Endothelial cell of umbilical vein (primary cell): ENCODE measurements around the gene TNFAIP1. TPM values are rescaled to one million over a fixed set of nuclear protein-coding genes. Genes with fewer than 3 reads are reported as not detected.

ENCODE experiments used
- BruUV-seq: library from RNA; stranded (reverse); fragments of 400-500 nt; replicated peaks from 2 replicates; lab custom pipeline; 2021; lab: Mats Ljungman, UMichigan
- CTCF ChIA-PET: fragments of 300-600, 350-600 bp; sonication (Branson Sonifier 250); formaldehyde crosslinking; loops from one replicate; lab custom pipeline; 2021; ENCODE audit warnings: antibody characterized with exemption, inconsistent platforms; lab: Charles Lee
- POLR2A ChIA-PET: fragments of 300-600, 350-600 bp; sonication (Branson Sonifier 250); formaldehyde crosslinking; loops from one replicate; lab custom pipeline; 2021; ENCODE audit warnings: antibody characterized with exemption, inconsistent platforms; lab: Charles Lee
- DNase-seq: peaks from one replicate; pipeline ENCODE4 v3.0.0-alpha.2; 2011; ENCODE audit warnings: low read depth, low spot score
- FAIRE-seq: peaks from 2 replicates; lab custom pipeline; 2011; peaks lifted over from hg19 to GRCh38; lab: Jason Lieb, UNC
- H2AFZ ChIP-seq: 2 replicates; pipeline ENCODE4 v1.6.0; 2012; ENCODE audit warnings: low read depth, low read length, control low read depth, inconsistent platforms
- H3K27ac ChIP-seq: 2 replicates; pipeline ENCODE4 v1.5.1; 2011; ENCODE audit warnings: low read depth, mild to moderate bottlenecking, control low read depth, low read length, moderate library complexity; ENCODE audit not compliant: insufficient read depth
- H3K27me3 ChIP-seq, 2 experiments: 2 replicates each; pipeline versions ENCODE4 v1.6.0 to v1.6.1; 2011; ENCODE audit warnings: low read length in 2 of 2, mixed read lengths in 1 of 2; ENCODE audit not compliant: control insufficient read depth in 2 of 2, insufficient read depth in 2 of 2
- H3K36me3 ChIP-seq, 2 experiments: 2 replicates in 1 of 2; 3 replicates in 1 of 2; pipeline ENCODE4 v1.5.1; 2011; ENCODE audit warnings: low read length in 2 of 2, mild to moderate bottlenecking in 1 of 2, moderate library complexity in 1 of 2; ENCODE audit not compliant: control insufficient read depth in 2 of 2, insufficient read depth in 2 of 2; ENCODE audit errors: extremely low read depth in 1 of 2
- H3K4me1 ChIP-seq: 3 replicates; pipeline ENCODE4 v1.5.1; 2011; ENCODE audit warnings: mild to moderate bottlenecking, low read length; ENCODE audit not compliant: control insufficient read depth, insufficient read depth; ENCODE audit errors: extremely low read depth
- H3K4me2 ChIP-seq: 2 replicates; pipeline ENCODE4 v1.6.1; 2011; ENCODE audit warnings: low read length, control low read depth, mixed read lengths; ENCODE audit not compliant: insufficient read depth
- H3K4me3 ChIP-seq, 3 experiments: fragments of 200-600 bp in 1 of 3; sonication (generic), shearing (Covaris generic) in 1 of 3; replicated peaks in 1 of 3; 2 replicates each; pipeline ENCODE4 v1.5.1; 2011 to 2016; ENCODE audit warnings: control low read depth in 3 of 3, low read length in 3 of 3, mild to moderate bottlenecking in 2 of 3, inconsistent platforms in 1 of 3, low read depth in 1 of 3, moderate library complexity in 1 of 3; ENCODE audit not compliant: insufficient read depth in 1 of 3
- H3K79me2 ChIP-seq: 2 replicates; pipeline ENCODE4 v1.6.0; 2012; ENCODE audit warnings: low read length, inconsistent platforms; ENCODE audit not compliant: control insufficient read depth, insufficient read depth
- H3K9ac ChIP-seq: replicated peaks from 2 replicates; pipeline ENCODE3; 2011; ENCODE audit warnings: low read length, control low read depth; ENCODE audit not compliant: insufficient read depth; ENCODE audit errors: extremely low read depth
- H3K9me1 ChIP-seq: replicated peaks from 3 replicates; pipeline ENCODE4 v1.6.0; 2011; ENCODE audit warnings: mild to moderate bottlenecking, low read length; ENCODE audit not compliant: control insufficient read depth, insufficient read depth; ENCODE audit errors: extremely low read depth
- H3K9me3 ChIP-seq: replicated peaks from 2 replicates; pipeline ENCODE4 v1.5.1; 2012; ENCODE audit warnings: low read length, inconsistent platforms; ENCODE audit not compliant: control insufficient read depth, insufficient read depth
- H4K20me1 ChIP-seq: replicated peaks from 2 replicates; pipeline ENCODE3; 2011; ENCODE audit warnings: mild to moderate bottlenecking, low read length; ENCODE audit not compliant: control insufficient read depth, insufficient read depth; ENCODE audit errors: extremely low read depth
- CTCF ChIP-seq, 2 donors: IDR thresholded peaks; 1 replicate in 1 of 2; 2 replicates in 1 of 2; pipeline ENCODE4 v1.5.1; 2011; ENCODE audit warnings: low read length in 2 of 2, mild to moderate bottlenecking in 2 of 2, moderate library complexity in 2 of 2, control low read depth in 1 of 2, inconsistent platforms in 1 of 2, low read depth in 1 of 2; ENCODE audit not compliant: insufficient read depth in 1 of 2; ENCODE audit errors: extremely low read depth in 1 of 2
- EZH2 ChIP-seq: IDR thresholded peaks from 2 replicates; pipeline ENCODE4 v1.6.1; 2012; ENCODE audit warnings: borderline replicate concordance, low read depth, mild to moderate bottlenecking, moderate library complexity, low read length, inconsistent platforms; ENCODE audit not compliant: severe bottlenecking
- FOS ChIP-seq: IDR thresholded peaks from 2 replicates; pipeline ENCODE4 v1.6.1; 2011; ENCODE audit warnings: mild to moderate bottlenecking, low read length, moderate library complexity, borderline replicate concordance; ENCODE audit not compliant: insufficient read depth
- GATA2 ChIP-seq: IDR thresholded peaks from 2 replicates; pipeline ENCODE4 v1.7.0; 2011; ENCODE audit warnings: low read depth, mild to moderate bottlenecking, moderate library complexity, mixed read lengths, low read length; ENCODE audit not compliant: insufficient read length, insufficient read depth
- JUN ChIP-seq: IDR thresholded peaks from 2 replicates; pipeline ENCODE4 v1.6.1; 2011; ENCODE audit warnings: borderline replicate concordance, low read depth; ENCODE audit not compliant: insufficient read length, insufficient read depth
- MAX ChIP-seq: IDR thresholded peaks from 2 replicates; pipeline ENCODE4 v1.6.1; 2011; ENCODE audit not compliant: insufficient read depth, insufficient read length
- MYC ChIP-seq: IDR thresholded peaks from one replicate; pipeline ENCODE4 v1.6.1; 2011; ENCODE audit warnings: mild to moderate bottlenecking, low read depth, low read length
- POLR2A ChIP-seq: IDR thresholded peaks from 2 replicates; pipeline ENCODE4 v1.6.1; 2012; ENCODE audit warnings: low read depth, mild to moderate bottlenecking, control low read depth, low read length
- POLR2AphosphoS5 ChIP-seq: IDR thresholded peaks from 2 replicates; pipeline ENCODE4 v1.6.1; 2012; ENCODE audit warnings: low read depth, mild to moderate bottlenecking, control low read depth, low read length, moderate library complexity; ENCODE audit not compliant: insufficient read depth
- dilution Hi-C: fragments of 300-500 bp; cut with MboI; formaldehyde crosslinking; loops from one replicate; pipeline ENCODE4 v1.15.0; 2019; ENCODE audit warnings: low sequenced_read_pairs; ENCODE audit not compliant: extremely low pct_ligation_motif_present
- intact Hi-C: fragments of 100-400 bp; cut with micrococcal nuclease; formaldehyde crosslinking; loops from one replicate; pipeline ENCODE4 v1.10.0; 2022
- polyA plus RNA-seq, 4 experiments: library from polyadenylated mRNA; depleted of rRNA in 3 of 4; stranded (reverse) in 3 of 4; unstranded in 1 of 4; fragments of >200 nt; gene quantifications; 2 replicates each; pipeline versions ENCODE4 v1.2.1 to v1.2.3, GENCODE V29; 2011 to 2012; ENCODE audit warnings: missing spikeins in 1 of 4
- total RNA-seq: library from RNA; stranded (reverse); gene quantifications from 2 replicates; pipeline ENCODE4 v1.2.3, GENCODE V29; 2021

The TNFAIP1 gene
- total and polyA plus RNA-seq, 2 donors (not counting 3 experiments of a cell fraction or from before 2014, with no cell fraction given) = 85.7 to 89.6 TPM

- intact Hi-C loops (no loop called here), dilution Hi-C loops (no loop called here)
- H3K9me3 ChIP-seq = no peaks in the 10 kb centered on the region
- TF ChIP-seq FOS (no peak), EZH2 (no peak), POLR2A (no peak), POLR2AphosphoS5 (no peak), MYC (no peak), CTCF (IDR thresholded peaks at IDR 0.05; ENCODE audit: extremely low read depth in 1 of 2, insufficient read depth in 1 of 2, low read depth in 1 of 2, low read length in 2 of 2) (no peak), MAX (no peak), GATA2 (no peak), JUN (no peak)
- no peak overlapping the region for H2AFZ ChIP-seq
- POLR2A ChIA-PET = no interaction called here
- peaks cover 29% of the 10 kb centered on the region for H3K4me1 ChIP-seq
- BruUV-seq = no TSS peak
- peaks cover 40% of the 10 kb centered on the region for H3K79me2 ChIP-seq
- H3K4me3 ChIP-seq = no peak overlapping the region
- H3K27me3 ChIP-seq = no peaks in the 10 kb centered on the region
- no peaks in the 10 kb centered on the region for H3K9me1 ChIP-seq
- DNase-seq (no peak), FAIRE-seq (no peak)
- H3K4me2 ChIP-seq = no peak overlapping the region
- no peak overlapping the region for H3K9ac ChIP-seq
- no peaks in the 10 kb centered on the region for H4K20me1 ChIP-seq
- CTCF ChIA-PET = interaction anchor here (0.9 to 1.5 kb wide), 3 partner anchors 13 to 52 kb away, joined by 3 to 4 read pairs (median 3); partner anchors contain the start of gene TMEM97
- no peak overlapping the region for H3K27ac ChIP-seq
- peaks cover 6 to 16% of the 10 kb centered on the region in 2 experiments for H3K36me3 ChIP-seq
Measured at GRCh38 chr17:28333083-28333746, 2.3 kb upstream of the TNFAIP1 start.
